IMR-90 (cell line): ENCODE measurements around the gene PITX1. TPM values are rescaled to one million over a fixed set of nuclear protein-coding genes. Genes with fewer than 3 reads are reported as not detected.

Experiments
- ATAC-seq: fragments of 200-7000 bp; cut with Tn5 transposase; 2 replicates; pipeline ENCODE4 v1.9.1; 2020; ENCODE audit warnings: low read depth, mild to moderate bottlenecking, moderate library complexity
- BruUV-seq: library from RNA; stranded (reverse); fragments of 400-500 nt; replicated peaks from 2 replicates; lab custom pipeline; 2021; lab: Mats Ljungman, UMichigan
- CTCF ChIA-PET: fragments of 300-600 bp; formaldehyde crosslinking; extraction: SDS; loops from one replicate; lab custom pipeline; 2021; ENCODE audit warnings: antibody characterized with exemption; lab: Yijun Ruan, JAX
- POLR2A ChIA-PET: fragments of 300-600 bp; sonication (Branson Sonifier 250); formaldehyde crosslinking; loops from one replicate; lab custom pipeline; 2022; ENCODE audit warnings: antibody characterized with exemption; ENCODE audit not compliant: unreplicated experiment; lab: Charles Lee
- DNase-seq: peaks from one replicate; pipeline ENCODE4 v3.0.0; 2013
- H2AFZ ChIP-seq: replicated peaks from 2 replicates; pipeline ENCODE3; 2013; ENCODE audit warnings: low read length, mild to moderate bottlenecking; ENCODE audit not compliant: poor library complexity
- H2AK5ac ChIP-seq: 2 replicates; pipeline ENCODE4 v1.6.1; 2013; ENCODE audit warnings: low read depth, low read length, inconsistent platforms
- H2AK9ac ChIP-seq: replicated peaks from 2 replicates; pipeline ENCODE3; 2013; ENCODE audit warnings: mild to moderate bottlenecking, low read depth, low read length, moderate library complexity; ENCODE audit not compliant: poor library complexity
- H2BK120ac ChIP-seq: 2 replicates; pipeline ENCODE4 v1.6.1; 2013; ENCODE audit warnings: low read depth, low read length, inconsistent platforms
- H2BK15ac ChIP-seq: 3 replicates; pipeline ENCODE4 v1.6.1; 2013; ENCODE audit warnings: low read depth, low read length, inconsistent platforms
- H2BK20ac ChIP-seq: 2 replicates; pipeline ENCODE4 v1.6.1; 2013; ENCODE audit warnings: low read depth, mild to moderate bottlenecking, inconsistent platforms, low read length, moderate library complexity
- H2BK5ac ChIP-seq: 2 replicates; pipeline ENCODE4 v1.6.1; 2013; ENCODE audit warnings: mild to moderate bottlenecking, low read depth, low read length, inconsistent platforms; ENCODE audit not compliant: poor library complexity, severe bottlenecking
- H3K14ac ChIP-seq: replicated peaks from 2 replicates; pipeline ENCODE4 v1.6.1; 2013; ENCODE audit warnings: low read depth, low read length, inconsistent platforms
- H3K18ac ChIP-seq: 2 replicates; pipeline ENCODE4 v1.6.1; 2013; ENCODE audit warnings: low read depth, low read length, control low read depth
- H3K23ac ChIP-seq: 2 replicates; pipeline ENCODE4 v1.6.1; 2013; ENCODE audit warnings: low read depth, low read length, inconsistent platforms
- H3K27ac ChIP-seq: 2 replicates; pipeline ENCODE4 v1.5.1; 2013; ENCODE audit warnings: mild to moderate bottlenecking, control low read depth, low read length; ENCODE audit not compliant: insufficient read depth
- H3K27me3 ChIP-seq: 2 replicates; pipeline ENCODE4 v1.6.1; 2013; ENCODE audit warnings: low read length; ENCODE audit not compliant: control insufficient read depth, insufficient read depth
- H3K36me3 ChIP-seq: 2 replicates; pipeline ENCODE4 v1.6.1; 2013; ENCODE audit warnings: low read length, mixed read lengths; ENCODE audit not compliant: control insufficient read depth, insufficient read depth
- H3K4ac ChIP-seq: 2 replicates; pipeline ENCODE4 v1.6.1; 2013; ENCODE audit warnings: low read depth, low read length, inconsistent platforms
- H3K4me1 ChIP-seq: 2 replicates; pipeline ENCODE4 v1.6.1; 2013; ENCODE audit warnings: low read length, mixed read lengths; ENCODE audit not compliant: control insufficient read depth, insufficient read depth
- H3K4me2 ChIP-seq: 2 replicates; pipeline ENCODE4 v1.6.1; 2013; ENCODE audit warnings: low read depth, mild to moderate bottlenecking, control low read depth, low read length, moderate library complexity
- H3K4me3 ChIP-seq: 2 replicates; pipeline ENCODE4 v1.5.1; 2013; ENCODE audit warnings: low read depth, mild to moderate bottlenecking, control low read depth, low read length, moderate library complexity; ENCODE audit not compliant: insufficient read depth
- H3K56ac ChIP-seq: 2 replicates; pipeline ENCODE4 v1.6.1; 2013; ENCODE audit warnings: low read length, inconsistent platforms; ENCODE audit not compliant: insufficient read depth; ENCODE audit errors: extremely low read depth
- H3K79me1 ChIP-seq, 2 experiments: 2 replicates each; pipeline ENCODE4 v1.6.1; 2013; ENCODE audit warnings: low read length in 2 of 2, inconsistent platforms in 1 of 2, low read depth in 1 of 2
- H3K9ac ChIP-seq: 2 replicates; pipeline ENCODE4 v1.6.1; 2013; ENCODE audit warnings: low read depth, low read length, control low read depth
- H3K9me1 ChIP-seq: 2 replicates; pipeline ENCODE4 v1.6.1; 2013; ENCODE audit warnings: low read length, inconsistent platforms; ENCODE audit not compliant: insufficient read depth
- H3K9me3 ChIP-seq: 2 replicates; pipeline ENCODE4 v1.6.1; 2013; ENCODE audit warnings: low read length; ENCODE audit not compliant: control insufficient read depth, insufficient read depth
- H4K20me1 ChIP-seq: 2 replicates; pipeline ENCODE4 v1.6.1; 2013; ENCODE audit warnings: low read length, inconsistent platforms; ENCODE audit not compliant: insufficient read depth
- H4K5ac ChIP-seq: 2 replicates; pipeline ENCODE4 v1.6.1; 2013; ENCODE audit warnings: mild to moderate bottlenecking, low read depth, low read length, control low read depth
- H4K8ac ChIP-seq, 2 experiments: 2 replicates each; pipeline ENCODE4 v1.6.1; 2013; ENCODE audit warnings: low read depth in 2 of 2, low read length in 2 of 2, control low read depth in 1 of 2, inconsistent platforms in 1 of 2
- H4K91ac ChIP-seq: 2 replicates; pipeline ENCODE4 v1.6.1; 2013; ENCODE audit warnings: low read depth, low read length, inconsistent platforms; ENCODE audit not compliant: insufficient read depth
- CEBPB ChIP-seq: IDR thresholded peaks from 2 replicates; pipeline ENCODE4 v1.6.1; 2012; ENCODE audit warnings: low read depth, low read length, improper control_type of control experiment
- FOS ChIP-seq: fragments of 150-350 bp; IDR thresholded peaks from 2 replicates; pipeline ENCODE4 v1.6.1; 2016; ENCODE audit warnings: low read depth, low read length
- MXI1 ChIP-seq: IDR thresholded peaks from 2 replicates; pipeline ENCODE4 v1.6.1; 2012; ENCODE audit warnings: low read depth, mild to moderate bottlenecking, low read length, moderate library complexity, borderline replicate concordance
- NFE2L2 ChIP-seq: fragments of 150-350 bp; IDR thresholded peaks from 2 replicates; pipeline ENCODE4 v1.6.1; 2016; ENCODE audit warnings: low read depth, mild to moderate bottlenecking, low read length
- POLR2A ChIP-seq: IDR thresholded peaks from 2 replicates; pipeline ENCODE4 v1.6.1; 2012; ENCODE audit warnings: mild to moderate bottlenecking, low read depth, low read length
- WGBS, 2 experiments: methylation state at CpG; one replicate each; pipeline versions ENCODE4 v1.1.5 to v1.1.7; 2013; ENCODE audit warnings: missing lambda C conversion rate in 2 of 2; ENCODE audit not compliant: insufficient read length in 1 of 2; ENCODE audit errors: extremely low coverage in 2 of 2; 5-methylcytosine and 5-hydroxymethylcytosine counted together
- dilution Hi-C: fragments of 300-500 bp; cut with HindIII; formaldehyde crosslinking; loops from one replicate; pipeline ENCODE4 v1.14.3; 2018; ENCODE audit warnings: low sequenced_read_pairs; ENCODE audit not compliant: unreplicated experiment
- in situ Hi-C: fragments of 300-500 bp; cut with MboI; formaldehyde crosslinking; loops from 3 replicates; pipeline ENCODE4 v1.14.3; 2019; ENCODE audit warnings: low sequenced_read_pairs, inconsistent platforms, mixed read lengths
- intact Hi-C: fragments of 100-400 bp; cut with micrococcal nuclease; formaldehyde crosslinking; loops from 2 replicates; pipeline ENCODE4 v1.10.0; 2022
- polyA plus RNA-seq, 3 experiments: library from polyadenylated mRNA; depleted of rRNA; stranded (reverse); fragments of >200 nt; gene quantifications; 2 replicates each; pipeline ENCODE4 v1.2.3, GENCODE V29; 2012; ENCODE audit warnings: low replicate concordance in 1 of 3
- total RNA-seq: library from RNA; depleted of rRNA; stranded (reverse); fragments of >200 nt; gene quantifications from 2 replicates; pipeline ENCODE4 v1.2.3, GENCODE V29; 2012

Gene PITX1
- total and polyA plus RNA-seq, 2 of the 4 experiments (the other 2 are of a cell fraction), result 10.4 to 29.8 TPM

DNA sequence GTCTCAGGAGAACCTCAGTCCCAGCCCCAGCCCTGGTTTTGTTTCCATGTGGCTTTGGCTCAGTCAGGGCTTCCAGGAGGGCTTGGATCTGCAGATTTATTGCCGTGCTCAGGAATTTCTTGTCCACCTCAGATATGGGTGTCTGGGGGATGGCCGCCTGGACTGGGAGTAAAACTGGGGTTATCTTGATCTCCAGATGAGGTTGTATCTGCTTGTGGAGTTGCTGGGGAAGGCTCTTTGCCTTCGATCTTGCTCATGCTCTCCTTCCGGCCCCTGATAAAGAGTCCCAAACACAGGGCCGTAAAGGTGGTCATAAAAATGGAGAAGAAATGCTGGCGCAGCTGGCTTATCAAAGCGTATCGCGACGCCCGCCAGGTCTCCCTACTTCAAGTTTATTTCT, 17.8 kb upstream of the PITX1 start:
- peaks cover 12% of the 10 kb centered on the region; the same call in 1 of the 2 replicates for H3K4me1 ChIP-seq
- H3K9ac ChIP-seq, result no peak overlapping the region
- no peak overlapping the region for H2AFZ ChIP-seq
- no peak overlapping the region for H3K56ac ChIP-seq
- no peak overlapping the region for H3K23ac ChIP-seq
- no peak overlapping the region for H3K18ac ChIP-seq
- peaks cover 10% of the 10 kb centered on the region for H3K9me1 ChIP-seq
- peak overlapping the region; percentile 7; the same call in 1 of the 2 replicates for H2AK5ac ChIP-seq
- intact Hi-C loops, result no loop called here
- CTCF ChIA-PET, result no interaction called here
- no peak overlapping the region for H4K5ac ChIP-seq
- no peak overlapping the region for H4K8ac ChIP-seq
- H4K91ac ChIP-seq, result no peak overlapping the region
- no peak overlapping the region for H3K27ac ChIP-seq
- no peak overlapping the region for H2BK15ac ChIP-seq
- H3K4me2 ChIP-seq, result no peak overlapping the region
- H2BK20ac ChIP-seq, result no peak overlapping the region
- no peaks in the 10 kb centered on the region; the same call in 1 of the 2 replicates for H4K20me1 ChIP-seq
- H3K79me1 ChIP-seq, result no peaks in the 10 kb centered on the region
- BruUV-seq, result no TSS peak
- no peak overlapping the region for H2BK120ac ChIP-seq
- no peak overlapping the region for H2BK5ac ChIP-seq
- no peak overlapping the region for H2AK9ac ChIP-seq
- dilution Hi-C loops, result no loop called here
- no peak for TF ChIP-seq MXI1
- TF ChIP-seq FOS, result no peak
- no peak for TF ChIP-seq POLR2A
- TF ChIP-seq CEBPB, result no peak
- no peak for TF ChIP-seq NFE2L2
- peak overlapping the region; percentile 26; the same call in 1 of the 2 replicates for H3K4ac ChIP-seq
- no peak overlapping the region for H3K4me3 ChIP-seq
- no peaks in the 10 kb centered on the region for H3K36me3 ChIP-seq
- WGBS, 2 experiments, result 35% methylated on average over 2 of the region's 11 CpGs; no CpG with 5 or more reads in 1 of the 2 experiments
- no peaks in the 10 kb centered on the region for H3K9me3 ChIP-seq
- in situ Hi-C loops, result no loop called here
- POLR2A ChIA-PET, result no interaction called here
- peaks cover 30% of the 10 kb centered on the region for H3K27me3 ChIP-seq
- ATAC-seq (no peak), DNase-seq (no peak)
- 0 out of 2 replicates have a peak overlapping the region, but pooled peaks have one; percentile 29 for H3K14ac ChIP-seq
